Measurements from ENCODE around the gene PRAF2. TPM values are rescaled to one million over a fixed set of nuclear protein-coding genes. Genes with fewer than 3 reads are reported as not detected.

Gene PRAF2
- polyA plus RNA-seq, 2 of the 4 experiments (the other 2 are of a cell fraction): 13.6 to 35.4 TPM

GRCh38 chrX:49071877-49072711 lies 1.7 kb downstream of the PRAF2 start:
- H3K27ac ChIP-seq: no peak overlapping the region; a peak in 1 of 6 replicates
- FAIRE-seq (no peak), DNase-seq (ENCODE audit: low read depth in 1 of 2, low spot score in 1 of 2) (no peak), ATAC-seq (no peak)
- no peak overlapping the region for H3K4me2 ChIP-seq
- ChIA-PET CTCF (no interaction called here), POLR2A (no interaction called here)
- WGBS (ENCODE audit: missing lambda C conversion rate): 94% methylated on average over 29 of the region's 63 CpGs
- H3K4me3 ChIP-seq: no peak overlapping the region
- H3K4me1 ChIP-seq: peaks cover 10% of the 10 kb centered on the region; the same call in 2 of the 3 replicates
- H3K9me3 ChIP-seq: no peaks in the 10 kb centered on the region
- TF ChIP-seq HOXB5 (CRISPR knock-in tag; IDR thresholded peaks at IDR 0.05): no peak
- no peak for TF ChIP-seq SMC3 (IDR thresholded peaks at IDR 0.05)
- no peak for TF ChIP-seq CBX2 (IDR thresholded peaks at IDR 0.05; ENCODE audit: borderline replicate concordance, low read depth)
- TF ChIP-seq KDM1A (IDR thresholded peaks at IDR 0.05; ENCODE audit: low read depth): no peak
- TF ChIP-seq RCOR1 (IDR thresholded peaks at IDR 0.05; ENCODE audit: low read depth, low read length): no peak
- no peak for TF ChIP-seq POLR2A (IDR thresholded peaks at IDR 0.05; ENCODE audit: low read length)

- DNase-seq (ENCODE audit: low read depth in 1 of 2, low spot score in 1 of 2) (no peak), ATAC-seq (no peak), FAIRE-seq (no peak)
- H3K4me2 ChIP-seq: no peak overlapping the region
- no peak overlapping the region for H3K4me3 ChIP-seq
- TF ChIP-seq KDM1A (IDR thresholded peaks at IDR 0.05; ENCODE audit: low read depth): no peak
- no peak for TF ChIP-seq MYC (IDR thresholded peaks at IDR 0.05; ENCODE audit: borderline replicate concordance, low read length)
- no peak for TF ChIP-seq ZFP36 (IDR thresholded peaks at IDR 0.05; ENCODE audit: borderline replicate concordance, partially characterized antibody)
- TF ChIP-seq ATOH8 (CRISPR knock-in tag; IDR thresholded peaks at IDR 0.05; ENCODE audit: low read depth): no peak
- no peak for TF ChIP-seq RFX5 (IDR thresholded peaks at IDR 0.05)
- no peak for TF ChIP-seq USF2 (IDR thresholded peaks at IDR 0.05)
- TF ChIP-seq ELK1 (IDR thresholded peaks at IDR 0.05; ENCODE audit: low read depth, low read length): no peak
- TF ChIP-seq CTCF (IDR thresholded peaks at IDR 0.05): no peak
- TF ChIP-seq FOXS1 (CRISPR knock-in tag; IDR thresholded peaks at IDR 0.05): no peak
- no peak for TF ChIP-seq CBX2 (IDR thresholded peaks at IDR 0.05; ENCODE audit: borderline replicate concordance, low read depth)
- TF ChIP-seq MAZ (IDR thresholded peaks at IDR 0.05; ENCODE audit: borderline replicate concordance, low read depth, low read length): no peak
- TF ChIP-seq HDAC2 (IDR thresholded peaks at IDR 0.05): no peak
- no peak for TF ChIP-seq CEBPB (IDR thresholded peaks at IDR 0.05)
- TF ChIP-seq MAFK (IDR thresholded peaks at IDR 0.05; ENCODE audit: partially characterized antibody): no peak
- no peak for TF ChIP-seq JUN (IDR thresholded peaks at IDR 0.05)
- no peak for TF ChIP-seq NPAS2 (CRISPR knock-in tag; IDR thresholded peaks at IDR 0.05; ENCODE audit: borderline replicate concordance)
- no peak for TF ChIP-seq HMGXB4 (CRISPR knock-in tag; IDR thresholded peaks at IDR 0.05; ENCODE audit: borderline replicate concordance)
- peaks cover 10% of the 10 kb centered on the region; the same call in 2 of the 3 replicates for H3K4me1 ChIP-seq
- H3K9me3 ChIP-seq: no peaks in the 10 kb centered on the region
- CTCF ChIA-PET: no interaction called here
- WGBS (ENCODE audit: missing lambda C conversion rate): 95% methylated on average over 3 of the region's 4 CpGs
- H3K27ac ChIP-seq: no peak overlapping the region
- POLR2A ChIA-PET: no interaction called here
Measured at GRCh38 chrX:49070988-49071387, 2.8 kb downstream of the PRAF2 start.

Data from A549 (cell line).